ENCODE measurements around the gene ZBTB16.

Gene ZBTB16

GRCh38 chr11:114066046-114066648 lies 6.6 kb downstream of the ZBTB16 start:
- FAIRE-seq, result no peak

DNA sequence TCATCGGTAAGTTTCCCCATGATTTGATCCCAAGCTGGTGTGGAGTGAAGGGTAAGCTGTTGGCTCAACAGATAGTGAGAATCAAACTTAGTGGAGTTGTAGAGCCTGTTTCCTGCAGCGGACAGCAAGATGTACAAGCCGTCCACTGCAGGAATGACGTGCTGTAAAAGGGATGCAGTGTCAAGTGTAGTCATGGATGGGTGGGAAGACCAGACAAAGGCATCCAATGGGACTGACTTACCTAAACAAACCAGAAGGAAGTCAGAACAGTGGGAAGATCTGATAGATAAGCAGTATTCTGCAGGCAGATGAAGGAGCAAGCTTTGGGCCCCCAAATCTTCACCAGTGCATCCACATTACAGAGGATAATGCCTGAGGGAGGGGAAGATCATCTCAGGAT lies 8.8 kb downstream of the ZBTB16 start:
- no peak for FAIRE-seq

GRCh38 chr11:114070464-114071139 lies 11.1 kb downstream of the ZBTB16 start:
- no peak for FAIRE-seq

DNA sequence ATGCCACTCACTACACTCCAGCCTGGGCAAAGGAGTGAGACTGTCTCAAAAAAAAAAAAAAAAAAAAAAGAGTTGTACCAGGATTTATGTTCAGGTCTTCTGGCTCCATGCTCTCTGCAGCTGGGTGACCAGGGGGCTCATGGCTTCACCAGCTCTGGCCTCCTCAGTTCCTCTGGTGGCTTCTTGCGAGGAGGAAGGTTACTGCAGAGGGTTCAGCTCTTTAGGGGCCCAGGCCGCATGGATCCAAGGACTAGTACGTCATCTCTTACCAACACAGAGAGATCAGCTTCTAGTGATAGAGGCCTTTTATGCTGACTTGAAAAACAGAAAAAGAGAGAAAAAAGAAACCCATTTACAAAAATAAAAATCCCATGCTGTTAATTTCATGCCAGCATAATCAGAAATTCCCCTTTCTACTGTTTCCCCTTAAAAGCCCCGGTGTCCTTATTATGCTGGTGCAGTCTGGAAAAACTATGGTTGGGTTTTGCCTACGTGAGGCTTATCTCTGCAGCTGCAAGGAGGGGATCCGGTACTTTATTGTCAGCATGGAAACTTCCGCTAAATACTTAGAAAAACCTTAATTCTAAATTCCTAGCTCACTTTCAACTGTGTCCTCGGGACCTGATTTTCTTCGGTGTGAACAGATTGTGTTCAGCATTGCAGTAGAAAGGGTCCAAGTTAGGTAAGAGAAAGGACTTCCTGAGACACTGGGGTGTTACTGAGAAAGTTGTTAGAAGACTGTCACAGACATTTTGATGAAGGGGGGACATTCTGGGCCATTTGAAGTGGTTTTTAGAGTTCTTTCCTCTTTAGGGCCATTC lies 13.7 kb downstream of the ZBTB16 start:
- no peak for FAIRE-seq

GRCh38 chr11:114073828-114074381 lies 14.4 kb downstream of the ZBTB16 start:
- FAIRE-seq, result no peak

DNA sequence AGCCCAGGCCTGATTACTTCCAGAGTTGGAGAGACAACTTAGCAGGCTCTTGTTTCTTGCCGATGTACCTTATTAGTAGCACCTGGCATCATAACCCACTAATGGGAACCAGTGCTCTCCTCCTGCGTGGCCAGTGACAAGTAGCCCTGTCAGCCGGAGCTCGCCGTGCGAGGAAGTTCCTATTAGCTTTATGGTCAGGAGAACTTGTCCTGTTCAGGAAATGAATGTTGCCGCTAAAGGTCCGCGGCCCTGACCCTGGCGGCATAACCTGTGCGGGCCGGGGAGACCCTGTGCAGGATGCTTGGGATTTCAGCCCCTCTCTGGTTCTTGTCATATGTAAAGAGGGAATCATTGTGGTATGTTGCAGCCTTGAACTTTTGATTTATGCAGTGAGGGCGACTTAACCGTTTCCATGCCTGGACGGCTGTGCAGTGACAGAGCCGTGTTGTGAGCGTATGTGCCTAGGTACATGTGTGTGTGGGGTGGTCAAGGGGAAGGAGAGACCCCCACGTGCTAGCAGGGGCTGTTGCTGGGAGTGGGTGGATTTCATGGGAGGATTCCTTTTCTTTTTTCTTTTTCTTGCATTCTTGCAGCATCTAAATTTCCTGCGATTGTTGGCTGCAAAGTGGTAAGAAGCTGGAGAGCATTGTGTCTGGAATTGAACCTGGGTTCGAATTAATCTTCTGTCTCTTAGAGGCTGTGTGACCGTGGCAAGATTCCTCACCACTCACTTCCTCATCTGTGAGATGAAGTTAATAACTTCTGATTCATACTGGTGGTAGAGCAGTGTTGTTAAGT lies 15.2 kb downstream of the ZBTB16 start:
- FAIRE-seq, result no peak

DNA sequence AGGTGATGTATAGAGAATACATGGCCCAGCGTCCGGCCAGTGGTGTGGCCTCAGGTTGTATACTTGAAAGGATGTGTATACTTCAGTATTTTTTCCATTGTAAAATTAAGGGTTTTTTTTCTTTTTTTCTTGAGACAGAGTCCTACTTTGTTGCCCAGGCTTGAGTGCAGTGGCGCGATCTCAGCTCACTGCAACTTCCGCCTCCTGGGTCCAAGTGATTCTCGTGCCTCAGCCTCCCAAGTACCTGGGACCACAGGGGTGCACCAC lies 15.8 kb downstream of the ZBTB16 start:
- no peak for FAIRE-seq

- no peak for FAIRE-seq
Measured at GRCh38 chr11:114075891-114076441, 16.5 kb downstream of the ZBTB16 start.

DNA sequence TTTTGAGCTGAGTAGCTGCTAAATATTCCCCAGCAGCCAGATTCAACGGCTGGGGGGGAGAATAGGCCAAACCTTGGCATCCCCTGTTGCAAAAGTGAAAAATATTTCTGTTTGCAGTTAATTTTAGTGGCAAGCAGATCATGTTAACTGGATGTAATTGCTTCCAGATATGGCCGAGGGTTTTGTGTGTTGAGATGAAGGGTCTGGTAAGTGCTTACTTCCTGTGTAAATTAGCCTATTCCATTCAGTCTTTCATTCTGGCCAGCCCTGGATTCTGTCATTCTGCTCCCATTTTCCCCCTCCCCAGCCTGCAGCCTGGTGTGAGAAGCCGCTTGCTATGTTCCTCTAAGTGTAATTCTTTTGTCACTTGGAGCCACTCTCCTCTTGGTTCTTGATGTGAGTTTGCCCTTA lies 17.4 kb downstream of the ZBTB16 start:
- FAIRE-seq, result no peak

GRCh38 chr11:114077482-114078305 lies 18.2 kb downstream of the ZBTB16 start:
- FAIRE-seq, result no peak

DNA sequence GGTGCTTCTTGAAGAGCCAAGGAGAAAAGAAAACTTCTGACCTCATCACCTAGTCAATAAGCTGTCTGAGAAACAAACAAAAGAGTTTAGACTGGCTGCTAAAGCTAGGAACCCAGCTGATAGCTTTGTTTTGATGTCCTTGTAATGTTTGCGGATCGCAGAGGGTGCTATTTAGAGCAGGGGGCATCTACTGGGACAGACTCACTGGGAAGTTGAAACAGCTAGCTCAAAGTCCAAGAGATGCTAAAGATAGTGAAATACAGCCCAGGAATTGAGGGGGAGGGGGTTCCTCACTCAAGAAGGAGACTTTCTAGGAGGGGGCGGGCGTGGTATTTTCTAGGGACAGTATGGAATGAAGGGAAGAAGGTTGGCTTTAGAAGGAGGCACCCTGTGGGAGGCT lies 18.9 kb downstream of the ZBTB16 start:
- FAIRE-seq, result no peak

DNA sequence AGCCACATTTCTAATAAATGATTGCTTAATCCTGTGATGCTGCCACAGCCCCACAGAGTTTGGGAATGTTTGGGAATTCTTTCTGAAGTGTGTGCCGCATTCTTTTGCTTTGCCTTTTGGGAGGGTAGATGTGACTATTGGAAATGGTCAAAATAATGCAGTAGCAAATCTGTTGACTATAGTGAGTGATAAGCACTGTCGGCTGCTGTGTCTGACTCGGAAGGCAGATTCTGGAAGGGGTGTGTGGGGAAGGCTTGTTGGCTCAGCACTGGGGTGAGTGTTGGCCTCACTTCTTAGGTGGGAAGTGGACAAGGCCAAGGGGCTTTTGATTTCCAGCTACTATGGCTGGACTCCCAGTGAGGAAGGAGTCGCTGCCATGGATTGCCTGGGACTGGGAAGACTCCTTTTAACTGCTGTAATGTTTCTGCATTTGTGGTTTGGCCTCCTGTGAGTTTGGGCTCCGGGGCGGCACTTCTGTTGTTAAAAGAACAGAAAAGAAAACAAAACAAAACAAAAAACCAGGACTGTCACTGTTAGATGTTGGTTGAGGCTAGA lies 20.1 kb downstream of the ZBTB16 start:
- no peak for FAIRE-seq

- FAIRE-seq, result no peak
Measured at GRCh38 chr11:114080219-114080618, 20.7 kb downstream of the ZBTB16 start.

DNA sequence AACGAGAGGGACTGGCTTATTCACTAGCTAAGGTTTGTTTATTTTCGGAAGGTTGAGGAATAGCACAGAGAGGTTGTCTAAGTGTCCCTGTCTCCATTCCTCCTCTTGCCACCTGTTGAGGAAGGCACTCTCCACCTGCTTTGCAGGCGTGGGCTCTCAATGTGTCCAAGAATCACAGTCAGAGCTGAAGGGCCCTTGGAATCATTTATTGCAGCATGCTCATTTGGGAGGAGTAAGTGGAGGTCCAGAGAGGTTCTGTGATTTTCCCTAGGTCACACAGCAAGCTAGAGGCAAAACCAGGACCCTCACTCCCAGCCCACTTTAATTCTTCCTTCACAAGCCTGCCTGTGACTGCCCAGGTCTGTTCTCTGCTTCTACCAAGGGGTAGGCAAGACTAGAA lies 21.3 kb downstream of the ZBTB16 start:
- no peak for FAIRE-seq

- no peak for FAIRE-seq
Measured at GRCh38 chr11:114081641-114082414, 22.3 kb downstream of the ZBTB16 start.

- no peak for FAIRE-seq
Measured at GRCh38 chr11:114082415-114082748, 22.9 kb downstream of the ZBTB16 start.

- no peak for FAIRE-seq
Measured at GRCh38 chr11:114082767-114083181, 23.3 kb downstream of the ZBTB16 start.

GRCh38 chr11:114083391-114084252 lies 24.1 kb downstream of the ZBTB16 start:
- FAIRE-seq, result no peak

GRCh38 chr11:114084414-114084813 lies 24.9 kb downstream of the ZBTB16 start:
- FAIRE-seq, result no peak
